A204.1 (cell line): Measurements from ENCODE around the gene AGO3.

Experiments used
- FAIRE-seq: peaks from 2 replicates; lab custom pipeline; 2012; peaks lifted over from hg19 to GRCh38; lab: Jason Lieb, UNC

The AGO3 gene

GRCh38 chr1:36096500-36097432 is 165.9 kb downstream of the AGO3 start:
- no peak for FAIRE-seq

DNA sequence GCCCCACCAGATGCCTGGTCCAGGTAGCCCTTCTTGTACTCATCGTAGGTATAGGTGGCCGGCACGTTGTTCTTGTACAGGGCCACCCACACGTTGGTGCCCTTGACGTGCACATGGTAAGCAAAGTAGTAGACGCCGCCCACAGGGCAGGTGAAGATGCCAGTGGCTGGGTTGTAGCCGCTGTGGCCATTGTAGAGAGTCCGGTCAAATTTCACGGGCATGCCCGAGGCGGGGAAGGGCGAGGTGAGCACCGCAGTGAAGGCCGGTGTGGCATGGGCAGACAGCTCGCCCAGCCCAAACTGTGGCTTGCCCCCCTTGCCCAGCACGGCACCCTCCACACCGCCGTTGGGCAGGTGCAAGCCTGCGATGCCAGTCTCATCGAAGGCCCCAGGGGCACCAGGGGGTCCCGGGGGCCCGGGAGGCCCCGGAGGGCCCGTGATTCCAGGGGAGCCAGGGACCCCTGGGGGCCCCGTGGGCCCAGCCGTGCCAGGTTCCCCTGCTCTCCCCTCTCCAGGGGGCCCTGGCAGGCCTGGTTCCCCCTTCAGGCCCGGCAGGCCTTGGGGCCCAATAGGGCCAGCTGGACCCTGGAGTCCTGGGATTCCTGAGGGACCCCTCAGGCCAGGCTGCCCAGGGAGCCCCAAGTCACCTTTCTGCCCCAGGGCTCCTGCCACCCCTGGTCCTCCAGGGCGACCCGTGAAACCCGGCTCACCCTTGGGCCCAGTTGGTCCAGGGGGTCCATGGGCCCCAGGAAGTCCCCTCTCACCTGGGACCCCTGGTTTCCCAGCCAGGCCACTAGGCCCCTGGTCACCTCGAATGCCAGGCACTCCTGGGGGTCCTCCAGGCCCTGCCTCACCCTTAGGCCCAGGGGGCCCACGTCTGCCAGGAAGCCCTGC is 167.0 kb downstream of the AGO3 start:
- no peak for FAIRE-seq

- no peak for FAIRE-seq
These were observed 167.9 kb downstream of the AGO3 start for GRCh38 chr1:36098650-36099365.

DNA sequence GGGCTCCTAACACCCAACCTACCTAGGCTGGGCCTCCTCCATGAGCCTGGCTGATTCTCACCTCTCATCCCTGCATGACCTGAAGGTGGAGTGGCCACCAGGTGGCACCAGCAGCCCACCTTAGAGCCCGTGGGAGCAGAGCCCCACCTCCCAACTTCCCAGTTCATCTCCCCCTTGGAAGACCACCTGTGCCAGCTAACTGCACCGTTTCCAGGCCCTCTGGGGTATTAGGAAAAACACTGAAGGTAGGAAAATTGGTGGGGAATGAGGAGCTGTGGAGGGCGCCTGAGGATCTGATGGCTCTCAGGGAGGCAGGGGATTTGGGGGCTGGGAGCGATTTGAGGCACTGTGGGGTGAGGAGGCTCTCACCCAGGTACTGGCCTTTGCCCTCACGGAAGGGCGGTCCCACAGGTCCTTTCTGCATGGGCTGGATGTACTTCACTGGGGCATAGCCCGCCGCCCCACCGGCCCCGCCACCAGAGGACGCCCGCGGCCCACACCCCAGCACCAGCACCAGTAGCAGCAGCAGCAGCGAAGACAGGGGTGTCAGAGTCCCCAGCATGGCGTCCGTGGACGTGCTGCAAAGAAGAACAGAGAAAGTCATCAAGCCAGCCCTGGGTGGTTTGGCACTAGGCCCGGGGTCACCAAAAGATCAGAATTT is 168.9 kb downstream of the AGO3 start:
- FAIRE-seq = no peak

- FAIRE-seq = no peak
These were observed 169.5 kb downstream of the AGO3 start for GRCh38 chr1:36100376-36100775.

DNA sequence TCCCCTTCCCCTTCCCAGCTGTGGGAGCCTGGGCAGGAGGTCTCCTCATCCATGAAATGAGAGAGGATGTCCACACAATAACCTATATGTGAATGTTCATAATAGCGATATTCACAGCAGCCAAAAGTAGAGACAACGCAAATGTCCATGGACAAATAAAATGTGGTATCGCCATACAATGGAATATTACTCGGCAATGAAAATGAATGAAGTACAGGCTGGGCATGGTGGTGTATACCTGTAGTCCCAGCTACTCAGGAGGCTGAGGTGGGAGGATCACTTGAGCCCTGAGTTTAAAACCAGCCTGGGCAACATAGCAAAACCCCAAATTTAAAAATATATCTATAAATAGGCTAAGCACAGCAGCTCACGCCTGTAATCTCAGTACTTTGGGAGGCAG is 170.6 kb downstream of the AGO3 start:
- FAIRE-seq = no peak

GRCh38 chr1:36106269-36106668 is 175.4 kb downstream of the AGO3 start:
- no peak for FAIRE-seq

- no peak for FAIRE-seq
These were observed 176.5 kb downstream of the AGO3 start for GRCh38 chr1:36107394-36107793.

GRCh38 chr1:36108314-36108713 is 177.4 kb downstream of the AGO3 start:
- no peak for FAIRE-seq

DNA sequence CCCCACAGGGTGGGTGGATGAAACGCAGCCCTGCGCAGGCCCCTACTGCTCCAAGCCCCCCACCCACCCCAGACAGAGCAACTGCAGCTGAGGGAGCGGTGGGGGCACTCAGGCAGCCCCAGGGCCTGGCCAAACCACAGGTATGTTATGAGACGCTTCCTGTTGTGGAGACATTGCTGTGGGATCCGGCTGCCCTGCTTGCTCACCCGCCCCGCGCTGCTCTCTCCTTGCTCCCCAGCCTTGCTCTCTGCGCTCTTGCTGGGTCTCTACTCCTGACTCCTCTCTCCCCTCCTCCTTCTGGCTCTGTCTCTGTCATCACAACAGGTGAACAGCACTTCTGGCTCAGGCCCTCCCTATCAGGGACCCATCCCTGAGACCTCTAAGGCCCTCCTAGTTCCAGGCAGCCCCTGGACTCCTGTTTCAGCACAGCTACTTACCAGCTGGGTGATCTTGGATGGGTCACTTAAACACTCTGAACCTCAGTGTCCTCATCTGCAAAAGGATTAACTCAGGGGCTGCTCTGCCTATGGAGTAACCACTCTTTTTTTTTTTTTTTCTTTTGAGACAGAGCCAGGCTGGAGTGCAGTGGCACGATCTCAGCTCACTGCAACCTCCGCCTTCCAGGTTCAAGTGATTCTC is 178.3 kb downstream of the AGO3 start:
- no peak for FAIRE-seq

- no peak for FAIRE-seq
These were observed 180.2 kb downstream of the AGO3 start for GRCh38 chr1:36111151-36111550.

- FAIRE-seq = no peak
These were observed 181.9 kb downstream of the AGO3 start for GRCh38 chr1:36112823-36113222.

- no peak for FAIRE-seq
These were observed 183.5 kb downstream of the AGO3 start for GRCh38 chr1:36114371-36114770.

- FAIRE-seq = no peak
These were observed 184.3 kb downstream of the AGO3 start for GRCh38 chr1:36115200-36115669.

DNA sequence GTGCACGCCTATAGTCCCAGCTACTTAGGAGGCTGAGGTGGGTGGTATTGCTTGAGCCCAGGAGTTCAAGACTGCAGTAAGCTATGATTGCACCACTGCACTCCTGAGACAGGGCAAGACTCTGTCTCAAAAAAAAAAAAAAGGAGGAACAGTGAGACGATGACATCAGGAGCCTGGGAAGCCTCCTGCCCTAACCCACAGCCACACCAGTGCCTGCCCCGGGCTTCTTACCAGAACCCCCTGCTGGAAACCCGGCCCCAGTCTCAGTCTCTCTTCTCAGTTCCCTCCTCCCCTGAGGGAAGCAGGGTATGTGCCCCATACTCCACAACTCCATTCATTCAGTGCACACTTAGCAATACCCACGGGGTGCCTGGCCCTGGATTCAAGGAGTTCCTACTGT is 185.0 kb downstream of the AGO3 start:
- FAIRE-seq = no peak

DNA sequence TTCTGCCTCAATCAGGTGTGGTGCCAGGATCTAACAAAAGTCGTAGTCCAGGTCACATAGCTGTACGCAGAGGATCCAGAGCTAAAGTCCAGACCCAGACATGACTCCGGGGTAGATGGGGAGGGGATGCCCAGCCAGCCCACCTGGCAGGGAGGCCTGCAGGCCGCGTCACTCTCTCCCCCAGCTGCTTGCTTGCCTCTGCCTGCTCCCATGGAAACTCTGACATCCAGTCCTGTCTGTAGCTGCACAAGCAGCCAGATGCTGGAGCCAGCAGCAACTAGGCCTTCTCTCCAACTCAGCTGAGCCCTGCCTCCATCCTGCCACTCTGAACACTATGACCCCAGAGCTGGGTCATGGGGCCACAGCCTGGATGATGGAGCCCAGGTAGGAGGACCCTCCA is 186.0 kb downstream of the AGO3 start:
- FAIRE-seq = no peak

DNA sequence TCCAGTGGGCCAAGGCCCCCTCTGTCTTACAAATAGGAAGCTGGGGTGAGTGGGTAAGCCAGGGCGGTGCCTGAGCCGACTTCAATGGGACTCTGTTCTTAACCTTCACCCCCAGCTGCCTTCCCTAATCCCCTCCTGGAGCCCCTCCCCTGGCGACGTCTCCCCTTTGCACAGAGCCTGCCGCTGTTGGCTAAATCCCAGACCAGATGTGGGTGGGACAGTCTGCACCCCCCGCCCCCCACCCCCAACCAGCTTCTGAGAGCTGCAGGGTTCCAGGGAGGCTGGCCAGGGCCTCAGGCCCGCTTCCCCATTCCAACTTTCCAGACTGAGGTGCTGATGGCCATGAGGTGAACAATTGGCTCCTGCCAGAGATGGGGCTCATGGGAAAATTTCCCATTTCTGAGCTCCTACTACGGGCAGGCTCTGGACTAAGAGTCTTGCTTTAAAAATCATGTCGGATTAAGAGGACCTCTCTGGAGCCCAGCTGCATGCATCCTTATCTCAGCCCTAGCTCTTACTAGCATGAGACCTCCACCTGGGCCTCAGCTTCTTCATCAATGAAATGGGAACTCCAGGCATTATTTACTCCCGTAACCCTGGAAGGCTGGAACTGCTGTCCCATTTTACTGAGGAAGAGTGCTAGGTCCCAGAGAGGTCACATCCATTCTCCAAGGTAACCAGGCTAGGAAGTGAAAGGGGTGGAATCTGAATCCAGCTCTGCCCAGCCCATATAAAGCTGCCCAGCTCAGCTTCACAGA is 187.7 kb downstream of the AGO3 start:
- FAIRE-seq = no peak

- FAIRE-seq = no peak
These were observed 188.6 kb downstream of the AGO3 start for GRCh38 chr1:36119456-36119855.
